Right ventricle myocardium inferior (tissue), 1 donor: ENCODE measurements around the gene TFAP2A. TPM values are rescaled to one million over a fixed set of nuclear protein-coding genes. Genes with fewer than 3 reads are reported as not detected.

Experiments used
- ATAC-seq: fragments of 200-7000 bp; cut with Tn5 transposase; one replicate; pipeline ENCODE4 v1.9.1; 2020; ENCODE audit warnings: mild to moderate bottlenecking, moderate library complexity
- DNase-seq: peaks from one replicate; pipeline ENCODE4 v3.0.0; 2021; ENCODE audit errors: missing footprints
- intact Hi-C: fragments of 100-400 bp; cut with DNase I; formaldehyde crosslinking; loops from one replicate; pipeline ENCODE4 v1.11.0; 2022
- microRNA-seq: library from miRNA; unstranded; fragments of <30 nt; microRNA quantifications from one replicate; pipeline ENCODE4 v1.2.0, GENCODE V29; 2020
- total RNA-seq: library from RNA; stranded (reverse); fragmentation: NEBNext Ultra II Directional; extraction: Animal tissue kit (Norgen Biotek cat#: 25700); gene quantifications from one replicate; pipeline ENCODE4 v1.2.1, GENCODE V29; 2021
- donor health status: DM: no; HTN: yes; CAD: no; lungs with severe emphysema.

TFAP2A gene
- total RNA-seq, 1 donor from 2014 or later, result 0.43 TPM

GRCh38 chr6:10362300-10362699 lies 52.6 kb downstream of the TFAP2A start:
- no peak for ATAC-seq
- intact Hi-C loops, result no loop called here
- DNase-seq, result no peak

GRCh38 chr6:10361428-10361827 lies 53.4 kb downstream of the TFAP2A start:
- no peak for ATAC-seq
- intact Hi-C loops, result no loop called here
- DNase-seq, result no peak

GRCh38 chr6:10359581-10359980 lies 55.3 kb downstream of the TFAP2A start:
- intact Hi-C loops, result no loop called here
- DNase-seq (no peak), ATAC-seq (no peak)

- ATAC-seq (no peak), DNase-seq (no peak)
- intact Hi-C loops, result no loop called here
Observed at GRCh38 chr6:10355115-10355702, 59.7 kb downstream of the TFAP2A start.

- ATAC-seq (no peak), DNase-seq (no peak)
- intact Hi-C loops, result no loop called here
Observed at GRCh38 chr6:10351791-10352190, 63.1 kb downstream of the TFAP2A start.

GRCh38 chr6:10350720-10351119 lies 64.2 kb downstream of the TFAP2A start:
- intact Hi-C loops, result no loop called here
- ATAC-seq (no peak), DNase-seq (no peak)

- intact Hi-C loops, result no loop called here
- ATAC-seq (no peak), DNase-seq (no peak)
Observed at GRCh38 chr6:10347561-10348327, 67.1 kb downstream of the TFAP2A start.

Small RNAs within 50 kb of the gene (microRNA-seq; reads per million reads assigned to microRNA genes)
- gene MIR5689, result not detected

Other genes with a start within 250 kb of the TFAP2A start
- gene GCNT2, start 106.3 kb upstream of the TFAP2A start, total RNA-seq, result 51.9 TPM